GM10847 (cell line): Measurements from ENCODE around the gene SLC1A7.

ENCODE experiments used
- POLR2A ChIP-seq: IDR thresholded peaks from 2 replicates; pipeline ENCODE4 v1.6.1; 2011; ENCODE audit not compliant: insufficient read length; ENCODE audit errors: extremely low read depth

Gene SLC1A7

DNA sequence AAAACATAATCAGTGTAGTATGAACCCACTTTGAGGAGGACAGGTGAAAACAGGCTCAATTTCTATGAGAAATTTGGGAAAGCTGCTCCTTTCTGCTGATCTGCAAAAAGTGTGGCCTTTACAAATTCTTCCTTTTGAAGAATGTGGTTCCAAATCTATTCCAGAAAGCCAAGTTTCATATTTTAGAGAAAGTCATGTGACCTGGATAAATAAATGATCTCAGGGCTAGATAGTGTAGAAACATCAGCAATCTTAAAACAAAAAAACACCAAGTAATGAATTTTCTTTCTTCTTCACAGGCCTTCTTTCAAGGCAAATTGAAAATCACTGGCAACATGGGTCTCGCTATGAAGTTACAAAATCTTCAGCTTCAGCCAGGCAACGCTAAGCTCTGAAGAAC lies 92.1 kb downstream of the SLC1A7 start:
- no peak for TF ChIP-seq POLR2A

- no peak for TF ChIP-seq POLR2A
Observed at GRCh38 chr1:53049574-53049967, 92.9 kb downstream of the SLC1A7 start.

GRCh38 chr1:53048960-53049573 lies 93.4 kb downstream of the SLC1A7 start:
- no peak for TF ChIP-seq POLR2A

DNA sequence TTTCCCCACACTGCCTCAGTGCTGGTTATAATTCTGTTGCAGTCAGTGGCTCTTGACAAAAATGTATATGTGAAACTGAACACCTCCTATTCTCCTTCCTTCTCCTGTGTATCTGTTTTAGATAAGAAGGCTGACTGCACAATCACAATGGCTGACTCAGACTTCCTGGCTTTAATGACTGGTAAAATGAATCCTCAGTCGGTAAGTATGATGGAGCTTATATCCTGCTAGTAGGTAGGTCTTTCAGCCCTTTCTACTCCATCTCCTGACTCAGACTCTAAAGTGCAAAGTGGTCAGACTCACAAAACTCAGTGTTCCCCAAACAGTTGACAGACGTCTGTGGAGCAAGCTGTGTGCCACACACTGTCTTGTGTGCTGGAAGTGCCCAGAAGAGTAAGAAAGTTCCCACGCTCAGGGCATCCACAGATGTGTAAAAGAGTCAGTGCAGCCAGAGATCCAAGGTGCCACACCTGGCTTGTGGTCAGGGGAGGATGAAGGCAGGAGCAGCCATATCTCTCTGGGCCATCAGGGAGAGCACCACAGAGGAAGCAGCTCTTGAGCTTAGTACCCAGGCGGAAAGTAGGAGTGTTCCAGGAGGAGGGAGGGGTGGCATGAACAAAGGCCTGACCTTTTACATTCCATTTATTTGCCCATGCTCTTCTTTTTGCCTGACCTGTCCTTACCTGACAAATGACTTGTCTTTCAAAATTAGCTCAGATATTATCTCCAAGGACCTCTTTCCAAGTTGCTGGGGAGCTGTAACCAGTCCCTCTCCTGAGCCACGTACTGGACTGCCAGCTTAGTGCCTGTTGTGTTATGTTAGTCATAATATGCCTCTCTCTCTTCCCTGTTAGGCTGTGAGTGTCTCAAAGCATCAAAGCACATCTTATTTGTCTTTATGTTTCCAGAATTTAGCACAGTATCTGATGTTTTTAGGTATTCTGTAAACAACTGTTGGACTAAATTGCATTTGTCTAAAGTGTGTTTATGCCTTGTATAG lies 94.4 kb downstream of the SLC1A7 start:
- no peak for TF ChIP-seq POLR2A

DNA sequence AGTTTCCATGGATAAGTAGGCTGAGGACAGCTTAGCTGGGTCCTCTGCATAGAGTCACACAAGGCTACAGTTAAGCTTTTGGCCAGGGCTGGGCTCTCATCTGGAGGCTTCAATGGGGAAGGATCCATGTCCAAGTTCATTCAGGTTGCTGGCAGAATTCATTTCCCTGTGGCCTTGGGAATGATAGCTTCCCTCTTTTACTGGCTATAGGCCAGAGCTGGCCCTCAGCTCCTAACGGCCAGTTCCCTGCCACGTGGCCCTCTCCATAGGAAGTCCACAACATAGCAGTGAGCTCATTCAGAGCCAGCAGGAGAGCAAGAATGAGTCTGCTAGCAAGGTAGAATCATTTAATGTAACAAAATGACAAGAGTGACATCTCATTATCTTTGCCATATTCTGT lies 95.5 kb downstream of the SLC1A7 start:
- no peak for TF ChIP-seq POLR2A

DNA sequence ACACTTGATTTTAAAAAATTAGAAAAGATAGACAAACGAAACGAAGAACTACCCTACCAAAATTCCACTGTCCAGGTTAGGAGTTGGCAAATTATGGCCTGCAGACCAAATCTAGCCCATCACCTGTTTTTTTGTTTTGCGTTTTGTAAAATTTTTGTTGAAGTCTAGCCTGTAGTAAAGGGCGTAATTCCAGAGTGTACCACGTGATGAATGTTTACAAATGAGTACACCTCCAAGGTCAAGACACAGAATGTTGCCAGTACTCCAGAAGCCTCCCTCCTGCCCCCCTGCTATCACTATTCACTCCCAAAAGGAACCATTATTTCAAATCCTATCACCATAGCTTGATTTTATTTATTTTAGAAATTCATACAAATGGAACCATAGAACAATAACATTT lies 97.5 kb downstream of the SLC1A7 start:
- no peak for TF ChIP-seq POLR2A

DNA sequence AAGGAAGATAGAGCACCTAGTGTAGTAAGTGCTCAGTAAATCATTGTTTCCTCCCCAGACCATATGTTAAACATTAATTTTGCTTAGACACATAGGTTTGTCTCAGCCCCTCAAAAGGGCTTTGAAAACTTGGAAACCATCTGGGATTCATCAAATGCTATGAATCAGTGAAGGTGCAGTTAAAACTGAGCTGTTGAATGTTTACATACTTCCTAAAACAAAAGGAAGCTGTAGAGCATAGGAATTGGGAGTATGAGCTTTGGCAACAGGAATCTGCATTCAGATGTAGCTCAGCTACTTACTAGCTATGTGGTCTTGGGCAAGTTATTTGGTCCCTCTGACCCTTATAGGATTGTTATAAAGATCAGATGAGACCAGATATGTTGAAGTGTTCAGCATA lies 99.2 kb downstream of the SLC1A7 start:
- TF ChIP-seq POLR2A = no peak

DNA sequence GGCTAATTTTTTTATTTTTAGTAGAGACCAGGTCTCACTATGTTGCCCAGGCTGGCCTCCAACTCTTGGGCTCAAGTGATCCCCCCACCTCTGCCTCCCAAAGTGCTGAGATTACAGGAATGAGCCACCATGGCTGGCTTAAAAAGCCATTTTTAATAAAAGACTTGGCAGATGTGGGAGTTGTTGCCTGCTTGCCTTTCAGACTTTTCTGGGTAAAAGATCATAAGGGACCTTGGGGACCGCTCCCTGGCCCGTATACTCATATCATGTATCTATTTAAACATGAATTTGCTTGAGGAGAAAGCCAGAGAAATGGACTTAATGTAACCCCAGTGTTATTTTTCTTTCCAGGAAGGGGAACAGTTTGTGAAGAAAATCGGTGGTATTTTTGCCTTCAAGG lies 103.9 kb downstream of the SLC1A7 start:
- TF ChIP-seq POLR2A = no peak
